Ecto neural progenitor cell (in vitro differentiated cells): ENCODE data around the gene ABR.

ENCODE experiments used
- DNase-seq: peaks from one replicate; pipeline ENCODE4 v3.0.0-alpha.2; 2018; ENCODE audit warnings: low spot score

Gene ABR

GRCh38 chr17:1179818-1180742 lies at the start of gene ABR:
TSS of gene ABR (minus strand) at chr17:1179981. CDS start at chr17:1179727, 254 bp downstream.
- DNase-seq: peak; percentile 90

DNA sequence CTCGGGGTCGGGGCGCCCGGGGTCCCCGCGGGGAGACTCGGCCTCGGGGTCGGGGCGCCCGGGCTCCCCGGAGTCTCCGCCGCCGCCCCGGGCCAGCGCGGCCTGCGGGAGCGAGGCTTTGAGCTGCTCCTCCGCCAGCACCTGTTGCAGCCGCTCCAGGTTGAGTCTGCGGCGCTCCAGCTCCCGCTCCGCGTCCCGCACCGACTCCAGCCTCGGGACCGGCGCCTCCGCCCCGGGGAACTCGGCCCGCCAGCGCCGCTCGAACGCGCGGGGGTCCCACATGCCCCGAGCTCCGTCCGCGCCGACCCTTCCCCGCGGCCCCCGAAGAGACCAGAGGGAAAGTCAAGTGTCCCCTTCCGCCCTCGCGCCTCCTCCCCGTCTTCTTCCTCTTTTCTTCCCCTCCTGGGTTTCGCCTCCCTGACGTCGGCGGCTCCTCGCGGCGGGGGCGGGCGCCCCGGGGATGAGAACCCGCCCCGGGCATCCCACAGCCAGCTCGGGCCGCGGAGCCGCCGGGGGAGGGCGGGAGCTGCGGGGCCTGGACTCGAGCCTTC lies 49.6 kb upstream of the ABR start:
- peak; percentile 68 for DNase-seq

DNA sequence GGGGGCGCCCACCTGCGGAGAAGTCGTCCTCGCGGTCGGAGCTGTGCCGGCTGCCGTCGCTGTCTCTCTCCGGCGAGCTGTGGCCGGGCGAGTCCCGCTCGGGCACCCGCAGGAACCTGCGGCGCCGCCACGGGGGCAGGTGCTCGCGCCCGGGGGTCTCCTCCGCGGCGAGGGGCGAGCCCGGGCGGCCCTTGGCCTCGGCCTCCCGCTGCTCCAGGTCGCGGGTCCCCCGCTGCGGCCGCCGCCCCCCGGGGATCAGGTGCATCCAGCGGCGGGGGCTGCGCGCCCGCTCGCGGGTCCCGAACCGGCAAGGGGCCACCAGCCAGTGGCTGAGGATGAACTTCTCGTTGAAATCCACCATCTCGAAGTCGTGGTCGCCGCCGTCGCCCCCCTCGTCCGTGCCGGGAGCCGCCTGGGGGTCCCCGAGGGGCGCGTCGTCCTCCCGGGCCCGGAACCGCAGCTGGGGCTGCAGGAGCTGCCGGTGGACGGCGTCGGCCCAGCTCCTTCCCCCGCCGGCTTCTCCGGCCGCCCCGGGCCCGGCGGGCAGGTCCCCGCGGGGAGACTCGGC lies 49.1 kb upstream of the ABR start:
- peak; percentile 63 for DNase-seq

DNA sequence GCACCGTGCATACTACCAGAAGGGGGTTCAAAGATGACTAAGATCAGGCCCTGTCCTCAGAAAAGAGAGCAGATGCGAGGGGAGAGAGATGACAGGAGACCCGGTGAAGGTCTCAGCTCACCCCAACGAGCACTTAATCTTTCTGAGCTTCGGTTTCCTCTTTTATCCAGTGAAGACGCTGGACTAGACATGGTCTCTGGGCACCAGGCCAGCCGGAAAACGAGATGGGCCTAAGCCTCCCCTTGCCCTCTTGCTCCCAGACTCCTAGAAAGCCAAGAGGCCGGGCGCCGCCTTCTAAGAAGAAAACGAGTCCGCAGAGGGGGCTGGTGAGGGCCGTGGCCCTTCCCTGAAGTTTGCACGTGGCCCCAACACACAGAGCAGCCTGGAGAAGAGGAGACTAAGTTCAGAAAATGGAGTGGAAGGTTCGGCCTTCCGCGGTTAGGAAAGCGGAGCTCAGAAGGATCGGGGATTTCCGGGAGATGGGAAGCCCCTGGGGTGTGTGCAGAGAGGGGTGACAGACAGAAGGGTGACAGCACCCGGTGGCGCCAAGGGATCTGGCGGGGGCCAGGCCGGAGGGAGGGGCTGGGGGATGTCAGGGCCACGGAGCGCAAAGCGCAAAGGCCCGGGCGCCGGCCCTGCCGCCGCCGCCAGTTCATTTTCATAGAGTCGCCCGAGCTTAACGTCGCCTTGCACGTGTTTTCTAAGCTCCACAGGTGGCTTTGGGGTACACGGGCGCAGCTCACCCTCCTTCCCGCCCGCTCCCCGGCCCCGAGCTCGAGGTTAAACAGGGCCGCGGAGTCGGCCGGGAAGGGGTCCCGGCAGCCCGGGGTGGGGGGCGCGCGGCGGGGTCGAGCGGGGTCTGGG lies 48.4 kb upstream of the ABR start:
- peak; percentile 65 for DNase-seq

DNA sequence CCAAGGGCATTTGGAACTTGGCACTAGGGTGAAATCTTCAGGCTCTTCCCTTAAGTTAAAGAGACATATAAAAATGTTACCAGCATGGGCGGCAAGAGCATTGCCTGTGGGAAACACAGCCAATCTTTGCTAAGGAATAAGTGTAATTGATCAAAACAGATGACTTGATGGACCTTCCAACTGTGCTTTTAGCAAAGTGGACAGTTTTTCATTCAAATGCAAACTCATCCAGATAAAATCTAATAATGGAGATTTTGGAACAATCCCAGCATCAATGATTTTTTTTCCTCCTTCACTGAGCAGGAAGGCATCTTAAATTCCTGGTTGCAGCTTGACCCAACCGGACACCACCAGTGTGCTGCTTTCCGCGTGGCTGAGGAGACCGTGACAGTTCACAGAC lies 47.6 kb upstream of the ABR start:
- DNase-seq: no peak

GRCh38 chr17:1226308-1226707 lies 46.5 kb upstream of the ABR start:
- no peak for DNase-seq

DNA sequence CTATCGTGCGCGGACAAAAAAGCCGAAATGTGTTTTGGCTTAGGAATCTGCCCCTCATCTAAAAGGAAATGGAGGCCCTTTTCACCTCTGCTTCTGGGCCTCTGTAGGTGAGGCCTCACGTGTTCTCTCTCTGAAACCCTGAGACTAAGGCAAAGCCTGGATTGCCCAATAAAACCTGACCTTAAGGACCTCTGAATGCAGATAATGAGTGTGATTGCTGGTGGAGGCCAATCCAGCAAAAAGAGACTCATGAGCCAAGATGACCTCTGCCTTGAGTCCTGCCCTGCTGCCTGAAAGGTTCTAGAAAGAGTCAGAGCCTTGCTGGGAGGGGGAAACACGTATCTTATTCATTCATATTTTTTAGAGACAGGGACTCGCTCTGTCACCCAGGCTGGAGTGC lies 44.5 kb upstream of the ABR start:
- no peak for DNase-seq

DNA sequence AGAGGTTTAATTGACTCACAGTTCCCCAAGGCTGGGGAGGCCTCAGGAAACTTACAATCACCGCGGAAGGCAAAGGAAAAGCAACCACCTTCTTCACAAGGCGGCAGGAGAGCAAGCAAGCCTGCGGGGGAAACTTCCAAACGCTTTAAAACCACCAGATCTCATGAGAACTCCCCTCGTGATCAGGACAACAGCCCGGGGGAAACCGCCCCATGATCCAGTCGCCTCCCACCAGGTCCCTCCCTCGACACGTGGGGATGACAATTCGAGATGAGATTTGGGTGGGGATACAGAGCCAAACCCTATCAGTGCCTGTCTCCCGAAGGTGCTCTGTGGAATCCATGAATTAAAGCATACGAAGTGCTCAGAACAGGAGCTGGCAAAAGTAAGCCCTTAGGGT lies 43.9 kb upstream of the ABR start:
- no peak for DNase-seq

GRCh38 chr17:1222321-1222720 lies 42.5 kb upstream of the ABR start:
- DNase-seq: no peak

GRCh38 chr17:1221209-1221608 lies 41.4 kb upstream of the ABR start:
- DNase-seq: no peak

GRCh38 chr17:1220346-1220745 lies 40.6 kb upstream of the ABR start:
- DNase-seq: no peak

- no peak for DNase-seq
Measured at GRCh38 chr17:1217089-1217385, 37.3 kb upstream of the ABR start.

DNA sequence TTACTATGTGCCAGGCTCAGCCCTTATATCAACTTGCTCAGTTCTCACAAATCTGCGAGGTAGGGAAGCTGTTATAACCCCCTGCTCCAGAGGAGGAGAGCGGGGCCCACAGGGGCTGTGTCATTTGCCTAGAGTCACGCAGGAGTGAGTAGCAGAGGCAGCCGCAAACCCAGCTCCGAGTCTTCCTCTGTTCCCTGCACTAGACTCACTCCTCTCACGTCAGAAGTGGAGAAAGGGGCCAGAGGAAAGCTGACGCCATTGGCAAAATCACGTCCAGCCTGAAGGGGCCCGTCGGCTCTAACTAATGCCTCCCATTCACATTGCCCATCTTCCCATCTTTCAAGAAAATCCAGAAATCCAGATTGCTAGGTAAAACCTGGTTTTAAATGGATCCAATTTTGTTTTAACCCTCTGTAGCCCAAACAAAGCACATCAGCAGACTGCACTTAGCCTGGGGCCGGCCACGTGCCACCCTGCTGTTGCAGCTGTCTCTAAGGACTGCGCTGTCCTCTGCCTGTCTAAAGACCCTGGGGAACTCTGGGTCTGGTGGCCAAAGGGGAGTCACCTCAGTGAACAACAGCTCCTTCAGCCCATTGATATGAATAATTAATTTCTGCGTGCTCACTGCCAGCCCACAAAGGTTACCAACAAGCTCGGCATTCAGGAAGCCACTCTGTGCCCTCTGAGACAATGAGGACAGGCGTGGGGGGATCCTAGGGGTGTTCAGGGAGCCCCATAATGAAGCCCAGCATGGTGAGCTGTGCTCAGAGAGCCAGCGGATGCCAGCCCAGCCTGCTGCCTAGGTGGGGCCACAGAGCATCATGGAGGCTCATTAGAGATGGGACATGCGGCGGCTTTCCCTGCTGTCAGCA lies 36.7 kb upstream of the ABR start:
- DNase-seq: no peak

- DNase-seq: no peak
Measured at GRCh38 chr17:1212946-1213345, 33.2 kb upstream of the ABR start.

- no peak for DNase-seq
Measured at GRCh38 chr17:1211287-1211686, 31.5 kb upstream of the ABR start.

DNA sequence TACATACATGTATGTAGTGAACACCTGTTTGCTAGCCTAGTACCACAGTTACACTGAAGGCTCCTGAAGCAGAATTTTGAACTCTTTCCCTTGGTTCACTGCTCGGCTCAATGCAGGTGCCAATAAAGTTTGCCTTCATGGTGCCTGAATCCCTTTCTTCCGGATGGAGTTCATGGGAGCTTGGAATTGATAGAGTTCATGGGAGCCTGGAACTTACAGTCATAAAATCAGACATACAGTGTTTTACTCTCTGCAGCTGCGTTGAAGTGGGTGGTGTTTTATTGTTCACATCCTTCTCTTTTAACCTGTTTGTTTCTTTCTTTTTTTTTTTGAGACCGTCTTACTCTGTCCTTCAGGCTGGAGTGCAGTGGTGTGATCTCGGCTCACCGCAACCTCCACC lies 29.2 kb upstream of the ABR start:
- DNase-seq: no peak

DNA sequence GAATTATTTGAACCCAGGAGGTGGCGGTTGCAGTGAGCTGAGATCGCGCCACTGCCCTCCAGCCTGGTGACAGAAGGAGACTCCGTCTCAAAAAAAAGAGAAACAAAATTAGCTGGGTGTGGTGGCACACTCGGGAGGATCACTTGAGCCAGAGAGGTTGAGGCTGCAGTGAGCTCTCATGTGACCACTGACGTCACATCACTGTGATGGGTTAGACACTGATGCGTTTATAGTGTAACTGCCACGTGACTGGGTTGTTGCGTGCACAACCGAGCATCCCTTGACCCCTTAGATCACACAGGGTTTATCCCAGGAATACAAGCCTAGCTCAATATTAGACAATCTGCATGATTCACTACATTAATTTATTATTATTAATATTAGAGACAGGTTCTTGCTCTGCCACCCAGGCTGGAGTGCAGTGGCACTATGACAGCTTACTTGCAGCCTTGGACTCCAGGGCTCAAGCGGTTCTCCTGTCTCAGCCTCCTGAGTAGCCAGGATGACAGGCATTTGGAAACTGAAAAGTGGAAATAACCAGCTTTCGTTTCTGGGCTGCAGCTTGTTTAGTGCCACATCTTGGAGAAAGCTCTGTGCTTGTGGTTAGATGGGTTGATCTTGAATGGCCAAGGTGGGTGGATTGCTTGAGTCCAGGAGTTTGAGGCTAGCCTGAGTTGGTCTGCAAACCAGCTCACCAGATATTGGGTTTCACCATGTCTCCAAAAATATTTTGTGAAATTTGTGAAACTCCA lies 26.4 kb upstream of the ABR start:
- DNase-seq: no peak

GRCh38 chr17:1203967-1204291 lies 24.1 kb upstream of the ABR start:
- no peak for DNase-seq

GRCh38 chr17:1203111-1203966 lies 23.6 kb upstream of the ABR start:
- peak; percentile 95 for DNase-seq

DNA sequence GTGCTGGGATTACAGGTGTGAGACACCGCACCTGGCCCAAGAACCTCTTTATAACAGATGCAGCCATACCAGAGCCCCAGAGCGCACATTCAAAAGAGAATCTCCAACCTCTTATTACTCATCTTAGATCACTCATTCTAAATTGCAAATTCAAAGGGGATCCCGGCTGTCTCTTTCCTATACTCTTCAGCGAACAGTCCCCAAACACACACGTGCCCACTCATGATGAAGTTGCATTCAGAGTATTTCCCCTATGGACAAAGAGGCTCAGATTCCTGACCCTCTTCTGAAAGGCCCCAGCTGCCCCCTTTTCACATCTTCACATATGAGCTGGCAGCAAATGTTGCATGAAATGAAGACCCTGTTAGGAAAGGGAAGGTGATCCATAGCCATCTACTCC lies 22.5 kb upstream of the ABR start:
- no peak for DNase-seq
